HCT116 (cell line): ENCODE data around the gene SH2D3C. TPM values are rescaled to one million over a fixed set of nuclear protein-coding genes. Genes with fewer than 3 reads are reported as not detected.

ENCODE experiments used
- ATAC-seq: fragments of 200-7000 bp; cut with Tn5 transposase; 2 replicates; pipeline ENCODE4 v1.9.1; 2020; ENCODE audit warnings: mild to moderate bottlenecking, moderate library complexity
- BruUV-seq: library from RNA; stranded (reverse); fragments of 400-500 nt; replicated peaks from 2 replicates; lab custom pipeline; 2021; lab: Mats Ljungman, UMichigan
- CTCF ChIA-PET: fragments of 300-600 bp; sonication (Branson Sonifier 250); formaldehyde crosslinking; loops from one replicate; lab custom pipeline; 2021; ENCODE audit warnings: antibody characterized with exemption; lab: Charles Lee
- POLR2A ChIA-PET: fragments of 300-600, 350-600 bp; sonication (Branson Sonifier 250); formaldehyde crosslinking; loops from one replicate; lab custom pipeline; 2021; ENCODE audit warnings: antibody characterized with exemption; lab: Charles Lee
- RAD21 ChIA-PET, 2 experiments: fragments of 300-600 bp; sonication (Branson Sonifier 250); formaldehyde crosslinking; loops; one replicate each; lab custom pipeline; 2023; ENCODE audit warnings: low total read pairs in 2 of 2; ENCODE audit not compliant: uncharacterized antibody in 2 of 2, unreplicated experiment in 2 of 2, low non-redundant PET in 1 of 2; lab: Charles Lee
- DNase-seq: peaks from one replicate; pipeline ENCODE4 v3.0.0-alpha.2; 2010; ENCODE audit warnings: low read depth, low spot score
- H2AFZ ChIP-seq: fragments of 200-600 bp; shearing (Covaris generic), sonication (generic); 2 replicates; pipeline ENCODE4 v1.6.1; 2017; ENCODE audit warnings: low read depth, mixed run types, mixed read lengths, antibody characterized with exemption, low read length; ENCODE audit not compliant: poor library complexity, severe bottlenecking
- H3K27ac ChIP-seq: 2 replicates; pipeline ENCODE4 v1.5.1; 2012; ENCODE audit warnings: low read depth, low read length
- H3K27me3 ChIP-seq: fragments of 200-600 bp; sonication (generic); 2 replicates; pipeline ENCODE4 v1.6.1; 2016; ENCODE audit warnings: mixed run types, low read length, mixed read lengths; ENCODE audit not compliant: insufficient read depth
- H3K36me3 ChIP-seq, 2 experiments: fragments of 200-500 bp in 1 of 2; fragments of 200-600 bp in 1 of 2; sonication (Bioruptor generic) in 1 of 2; sonication (generic) in 1 of 2; 2 replicates each; pipeline versions ENCODE4 v1.5.1 to v1.6.1; 2014 to 2016; ENCODE audit warnings: low read length in 2 of 2, inconsistent platforms in 1 of 2, mixed read lengths in 1 of 2, mixed run types in 1 of 2; ENCODE audit not compliant: insufficient read depth in 2 of 2, control insufficient read depth in 1 of 2
- H3K4me1 ChIP-seq, 2 experiments: fragments of 200-600 bp in 1 of 2; sonication (generic) in 1 of 2; 2 replicates each; pipeline versions ENCODE4 v1.5.1 to v1.6.1; 2012 to 2017; ENCODE audit warnings: low read length in 2 of 2, inconsistent platforms in 1 of 2, mild to moderate bottlenecking in 1 of 2, mixed read lengths in 1 of 2, mixed run types in 1 of 2, moderate library complexity in 1 of 2; ENCODE audit not compliant: insufficient read depth in 2 of 2, control insufficient read depth in 1 of 2
- H3K4me2 ChIP-seq: fragments of 200-600 bp; sonication (generic); 2 replicates; pipeline ENCODE4 v1.6.1; 2017; ENCODE audit warnings: mixed run types, low read length, mixed read lengths
- H3K4me3 ChIP-seq, 2 experiments: fragments of 200-600 bp in 1 of 2; sonication (generic) in 1 of 2; replicated peaks in 1 of 2; 2 replicates each; pipeline ENCODE4 v1.5.1; 2011 to 2016; ENCODE audit warnings: low read length in 2 of 2, control low read depth in 1 of 2, low read depth in 1 of 2, mild to moderate bottlenecking in 1 of 2, mixed read lengths in 1 of 2, mixed run types in 1 of 2
- H3K79me2 ChIP-seq: fragments of 200-600 bp; sonication (generic); 2 replicates; pipeline ENCODE4 v1.6.1; 2017; ENCODE audit warnings: mild to moderate bottlenecking, mixed run types, low read length, moderate library complexity, mixed read lengths; ENCODE audit not compliant: insufficient read depth
- H3K9ac ChIP-seq: fragments of 200-600 bp; sonication (generic); 2 replicates; pipeline ENCODE4 v1.6.1; 2016; ENCODE audit warnings: low read length, mixed read lengths
- H3K9me2 ChIP-seq: fragments of 200-600 bp; sonication (generic), shearing (Covaris generic); 2 replicates; pipeline ENCODE4 v1.6.1; 2017; ENCODE audit warnings: mixed run types, mild to moderate bottlenecking, moderate library complexity; ENCODE audit not compliant: insufficient read depth
- H3K9me3 ChIP-seq, 2 experiments: fragments of 200-500 bp in 1 of 2; fragments of 200-600 bp in 1 of 2; sonication (Bioruptor generic) in 1 of 2; sonication (generic) in 1 of 2; 2 replicates each; pipeline ENCODE4 v1.6.1; 2014 to 2017; ENCODE audit warnings: low read length in 2 of 2, mixed read lengths in 2 of 2, inconsistent platforms in 1 of 2, low read depth in 1 of 2, mild to moderate bottlenecking in 1 of 2, mixed run types in 1 of 2, moderate library complexity in 1 of 2; ENCODE audit not compliant: control insufficient read depth in 1 of 2, insufficient read depth in 1 of 2
- H4K20me1 ChIP-seq: fragments of 200-600 bp; sonication (generic), shearing (Covaris generic); 2 replicates; pipeline ENCODE4 v1.6.1; 2017; ENCODE audit warnings: mixed run types, mild to moderate bottlenecking, moderate library complexity; ENCODE audit not compliant: insufficient read depth
- CEBPB ChIP-seq: IDR thresholded peaks from 2 replicates; pipeline ENCODE4 v1.6.1; 2012; ENCODE audit warnings: low read depth
- EGR1 ChIP-seq: IDR thresholded peaks from 2 replicates; pipeline ENCODE4 v1.6.1; 2012; ENCODE audit warnings: low read depth
- ELF1 ChIP-seq: IDR thresholded peaks from 2 replicates; pipeline ENCODE4 v1.6.1; 2012; ENCODE audit warnings: low read depth, borderline replicate concordance
- EZH2 ChIP-seq: fragments of 200-600 bp; sonication (generic); IDR thresholded peaks from 2 replicates; pipeline ENCODE4 v1.6.1; 2017; ENCODE audit warnings: antibody characterized with exemption, mixed run types
- EZH2phosphoT487 ChIP-seq: fragments of 200-600 bp; IDR thresholded peaks from 2 replicates; pipeline ENCODE4 v1.6.1; 2018; ENCODE audit warnings: antibody characterized with exemption, borderline replicate concordance
- FOSL1 ChIP-seq: IDR thresholded peaks from 2 replicates; pipeline ENCODE4 v1.6.1; 2012; ENCODE audit warnings: low read depth
- MAX ChIP-seq: IDR thresholded peaks from 2 replicates; pipeline ENCODE4 v1.6.1; 2012
- POLR2AphosphoS5 ChIP-seq: IDR thresholded peaks from 2 replicates; pipeline ENCODE4 v1.6.1; 2011; ENCODE audit warnings: mild to moderate bottlenecking, low read depth, low read length, moderate library complexity
- RAD21 ChIP-seq: IDR thresholded peaks from 2 replicates; pipeline ENCODE4 v1.6.1; 2012; ENCODE audit warnings: low read depth, mild to moderate bottlenecking
- SIN3A ChIP-seq: IDR thresholded peaks from 2 replicates; pipeline ENCODE4 v1.6.1; 2012; ENCODE audit warnings: low read depth
- SP1 ChIP-seq: IDR thresholded peaks from 2 replicates; pipeline ENCODE4 v1.6.1; 2012; ENCODE audit warnings: low read depth
- SRF ChIP-seq: IDR thresholded peaks from 2 replicates; pipeline ENCODE4 v1.6.1; 2012; ENCODE audit warnings: low read depth
- TCF7L2 ChIP-seq: IDR thresholded peaks from 2 replicates; pipeline ENCODE4 v1.7.0; 2011; ENCODE audit warnings: borderline replicate concordance, inconsistent platforms; ENCODE audit not compliant: insufficient read depth, insufficient read length; ENCODE audit errors: extremely low read depth
- YY1 ChIP-seq: IDR thresholded peaks from 2 replicates; pipeline ENCODE4 v1.6.1; 2011; ENCODE audit warnings: low read length, low read depth, moderate library complexity, mild to moderate bottlenecking; ENCODE audit not compliant: insufficient replicate concordance; ENCODE audit errors: extremely low read depth
- ZFX ChIP-seq: fragments of 450-650 bp; IDR thresholded peaks from 2 replicates; pipeline ENCODE4 v1.6.1; 2017
- ZNF274 ChIP-seq: fragments of 200-500 bp; sonication (Bioruptor generic); IDR thresholded peaks from 2 replicates; pipeline ENCODE4 v1.6.1; 2014; ENCODE audit warnings: mild to moderate bottlenecking, low read depth, low read length, inconsistent platforms
- intact Hi-C: fragments of 100-400 bp; cut with micrococcal nuclease; formaldehyde crosslinking; loops from 2 replicates; pipeline ENCODE4 v1.10.0; 2022
- total RNA-seq: library from RNA; stranded (reverse); gene quantifications from one replicate; pipeline ENCODE4 v1.2.1, GENCODE V29; 2021; ENCODE audit not compliant: unreplicated experiment
- TF ChIP-seq, protein P1 (sequence below): IDR thresholded peaks from 2 replicates; pipeline ENCODE4 v1.6.1; 2012; ENCODE audit warnings: low read depth

Gene SH2D3C
- total RNA-seq, 1 experiment from 2014 or later: 1.3 TPM

DNA sequence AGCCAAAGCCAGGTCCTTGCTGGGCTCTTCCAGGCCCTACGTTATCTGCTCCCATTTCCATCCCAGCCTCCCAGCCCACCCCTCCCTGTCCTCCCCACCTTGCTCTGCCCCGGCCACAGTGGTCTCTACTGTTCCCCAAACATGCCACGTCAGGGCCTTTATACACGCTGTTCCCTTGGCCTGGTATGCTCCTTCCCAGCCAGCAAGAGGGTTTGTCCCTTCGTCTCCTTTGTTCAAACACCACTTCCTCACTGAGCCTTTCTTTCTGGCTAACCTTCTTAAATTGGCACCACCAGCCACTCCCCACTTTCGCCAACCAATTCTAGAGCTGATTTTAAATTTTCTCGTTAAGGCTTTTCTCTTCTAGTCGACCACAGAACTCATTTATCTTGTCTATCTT lies 9.8 kb downstream of the SH2D3C start:
- Histone ChIP-seq H3K36me3 (no peaks in the 10 kb centered on the region), H3K27me3 (no peaks in the 10 kb centered on the region), H3K9ac (no peak overlapping the region), H3K27ac (no peak overlapping the region), H3K9me2 (no peaks in the 10 kb centered on the region), H3K4me2 (no peak overlapping the region), H3K9me3 (no peaks in the 10 kb centered on the region), H4K20me1 (no peaks in the 10 kb centered on the region), H3K4me3 (no peak overlapping the region), H3K4me1 (peaks cover 13 to 21% of the 10 kb centered on the region in 2 experiments), H2AFZ (no peak overlapping the region), H3K79me2 (no peaks in the 10 kb centered on the region)
- TF ChIP-seq ELF1 (no peak), MAX (no peak), POLR2AphosphoS5 (no peak), TCF7L2 (no peak), SRF (no peak), CEBPB (no peak), SP1 (no peak), YY1 (no peak), FOSL1 (no peak), ZFX (no peak), RAD21 (no peak)
- POLR2A ChIA-PET: no interaction called here
- no peak for DNase-seq
- CTCF ChIA-PET: no interaction called here
- BruUV-seq: no TSS peak
- no peak for ATAC-seq
- intact Hi-C loops: no loop called here
- RAD21 ChIA-PET: no interaction called here

- ATAC-seq (no peak), DNase-seq (no peak)
- Histone ChIP-seq H3K9me3 (no peaks in the 10 kb centered on the region), H3K9ac (no peak overlapping the region), H3K4me3 (no peak overlapping the region), H3K4me2 (no peak overlapping the region), H2AFZ (no peak overlapping the region), H3K4me1 (peaks cover 13 to 21% of the 10 kb centered on the region in 2 experiments), H3K27me3 (no peaks in the 10 kb centered on the region), H3K27ac (no peak overlapping the region), H3K36me3 (no peaks in the 10 kb centered on the region), H3K79me2 (no peaks in the 10 kb centered on the region), H4K20me1 (no peaks in the 10 kb centered on the region), H3K9me2 (no peaks in the 10 kb centered on the region)
- ChIA-PET CTCF (no interaction called here), RAD21 (no interaction called here), POLR2A (no interaction called here)
- BruUV-seq: no TSS peak
- intact Hi-C loops: no loop called here
- TF ChIP-seq SIN3A: no peak
- no peak for TF ChIP-seq MAX
- TF ChIP-seq EZH2: no peak
- TF ChIP-seq SRF: no peak
- TF ChIP-seq ZFX: no peak
- TF ChIP-seq CEBPB: no peak
- TF ChIP-seq EZH2phosphoT487: no peak
- no peak for TF ChIP-seq ZNF274
- TF ChIP-seq EGR1: no peak
- TF ChIP-seq, protein P1, sequence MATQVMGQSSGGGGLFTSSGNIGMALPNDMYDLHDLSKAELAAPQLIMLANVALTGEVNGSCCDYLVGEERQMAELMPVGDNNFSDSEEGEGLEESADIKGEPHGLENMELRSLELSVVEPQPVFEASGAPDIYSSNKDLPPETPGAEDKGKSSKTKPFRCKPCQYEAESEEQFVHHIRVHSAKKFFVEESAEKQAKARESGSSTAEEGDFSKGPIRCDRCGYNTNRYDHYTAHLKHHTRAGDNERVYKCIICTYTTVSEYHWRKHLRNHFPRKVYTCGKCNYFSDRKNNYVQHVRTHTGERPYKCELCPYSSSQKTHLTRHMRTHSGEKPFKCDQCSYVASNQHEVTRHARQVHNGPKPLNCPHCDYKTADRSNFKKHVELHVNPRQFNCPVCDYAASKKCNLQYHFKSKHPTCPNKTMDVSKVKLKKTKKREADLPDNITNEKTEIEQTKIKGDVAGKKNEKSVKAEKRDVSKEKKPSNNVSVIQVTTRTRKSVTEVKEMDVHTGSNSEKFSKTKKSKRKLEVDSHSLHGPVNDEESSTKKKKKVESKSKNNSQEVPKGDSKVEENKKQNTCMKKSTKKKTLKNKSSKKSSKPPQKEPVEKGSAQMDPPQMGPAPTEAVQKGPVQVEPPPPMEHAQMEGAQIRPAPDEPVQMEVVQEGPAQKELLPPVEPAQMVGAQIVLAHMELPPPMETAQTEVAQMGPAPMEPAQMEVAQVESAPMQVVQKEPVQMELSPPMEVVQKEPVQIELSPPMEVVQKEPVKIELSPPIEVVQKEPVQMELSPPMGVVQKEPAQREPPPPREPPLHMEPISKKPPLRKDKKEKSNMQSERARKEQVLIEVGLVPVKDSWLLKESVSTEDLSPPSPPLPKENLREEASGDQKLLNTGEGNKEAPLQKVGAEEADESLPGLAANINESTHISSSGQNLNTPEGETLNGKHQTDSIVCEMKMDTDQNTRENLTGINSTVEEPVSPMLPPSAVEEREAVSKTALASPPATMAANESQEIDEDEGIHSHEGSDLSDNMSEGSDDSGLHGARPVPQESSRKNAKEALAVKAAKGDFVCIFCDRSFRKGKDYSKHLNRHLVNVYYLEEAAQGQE: no peak
- TF ChIP-seq SP1: no peak
- no peak for TF ChIP-seq FOSL1
Observed at GRCh38 chr9:127767909-127768331, 10.5 kb downstream of the SH2D3C start.
